Suprapubic skin (tissue), 4 donors: ENCODE data around the gene TIGD4. TPM values are rescaled to one million over a fixed set of nuclear protein-coding genes. Genes with fewer than 3 reads are reported as not detected.

Experiments used
- DNase-seq, 2 donors: peaks; one replicate each; pipeline ENCODE4 v3.0.0-alpha.2; 2019; ENCODE audit warnings: low spot score in 2 of 2
- H3K27ac ChIP-seq: fragments of 200-600 bp; sonication (generic); one replicate; pipeline ENCODE4 v1.5.1; 2019
- H3K27me3 ChIP-seq: fragments of 200-600 bp; sonication (generic); one replicate; pipeline ENCODE4 v1.5.1; 2019
- H3K36me3 ChIP-seq: fragments of 200-600 bp; sonication (generic); one replicate; pipeline ENCODE4 v1.5.1; 2019
- H3K4me1 ChIP-seq: fragments of 200-600 bp; sonication (generic); one replicate; pipeline ENCODE4 v1.5.1; 2019
- H3K4me3 ChIP-seq: fragments of 200-600 bp; sonication (generic); one replicate; pipeline ENCODE4 v1.5.1; 2019; ENCODE audit warnings: mild to moderate bottlenecking
- H3K9me3 ChIP-seq: fragments of 200-600 bp; sonication (generic); one replicate; pipeline ENCODE4 v1.5.1; 2019
- CTCF ChIP-seq, 2 donors: fragments of 200-600 bp in 1 of 2; fragments of 450-650 bp in 1 of 2; sonication (generic) in 1 of 2; IDR thresholded peaks; one replicate each; pipeline ENCODE4 v1.5.1; 2016 to 2019; ENCODE audit warnings: antibody characterized with exemption in 2 of 2, mild to moderate bottlenecking in 1 of 2, moderate library complexity in 1 of 2
- EP300 ChIP-seq: sonication (generic); formaldehyde crosslinking; IDR thresholded peaks from one replicate; pipeline ENCODE4 v1.6.1; 2017; ENCODE audit warnings: antibody characterized with exemption
- POLR2A ChIP-seq, 2 donors: fragments of 450-650 bp; IDR thresholded peaks; one replicate each; pipeline ENCODE4 v1.6.1; 2017; ENCODE audit warnings: antibody characterized with exemption in 2 of 2, mild to moderate bottlenecking in 2 of 2, moderate library complexity in 2 of 2
- POLR2AphosphoS5 ChIP-seq, 3 donors: sonication (generic); formaldehyde crosslinking; IDR thresholded peaks; one replicate each; pipeline ENCODE4 v1.6.1; 2017; ENCODE audit warnings: antibody characterized with exemption in 3 of 3
- WGBS: methylation state at CpG from one replicate; pipeline ENCODE4 v1.1.5; 2018; 5-methylcytosine and 5-hydroxymethylcytosine counted together
- total RNA-seq, 4 donors: library from RNA; depleted of rRNA; stranded (reverse); fragments of >200 nt; gene quantifications; one replicate each; pipeline ENCODE4 v1.1.0, GENCODE V29; 2016

Gene TIGD4
- total RNA-seq, 4 donors from 2014 or later: 0.24 to 0.59 TPM; not detected in 2

- no peak overlapping the region for H3K27ac ChIP-seq
- H3K4me1 ChIP-seq: no peaks in the 10 kb centered on the region
- no peaks in the 10 kb centered on the region for H3K27me3 ChIP-seq
- no peaks in the 10 kb centered on the region for H3K36me3 ChIP-seq
- TF ChIP-seq CTCF (IDR thresholded peaks at IDR 0.05) (no peak), POLR2A (IDR thresholded peaks at IDR 0.05) (no peak), EP300 (no peak), POLR2AphosphoS5 (IDR thresholded peaks at IDR 0.05) (no peak)
- no peaks in the 10 kb centered on the region for H3K9me3 ChIP-seq
- no peak overlapping the region for H3K4me3 ChIP-seq
- no peak for DNase-seq
- WGBS: 82% methylated on average over 5 of the region's 5 CpGs
Observed at GRCh38 chr4:152734015-152734698, 45.4 kb downstream of the TIGD4 start.

DNA sequence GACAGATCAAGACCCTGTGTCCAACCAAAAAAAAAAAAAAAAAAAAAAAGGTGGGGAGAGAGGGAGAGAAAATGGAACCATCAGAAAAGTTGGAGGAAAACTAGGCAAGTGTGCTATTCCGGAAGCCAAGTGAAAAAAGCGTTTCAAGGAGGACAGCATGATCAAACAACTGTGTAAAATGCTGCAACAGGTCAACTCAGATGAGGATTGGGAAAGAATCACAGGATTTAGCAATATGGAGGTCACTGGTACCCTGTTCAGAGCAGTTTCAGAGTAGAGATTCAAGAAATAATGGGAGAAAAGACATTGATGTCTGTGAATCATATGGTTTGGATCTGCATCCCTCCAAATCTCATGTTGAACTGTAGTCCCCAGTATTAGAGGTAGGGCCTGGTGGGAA lies 47.5 kb downstream of the TIGD4 start:
- no peak overlapping the region for H3K27ac ChIP-seq
- no peaks in the 10 kb centered on the region for H3K4me1 ChIP-seq
- 93% methylated on average over 2 of the region's 2 CpGs for WGBS
- TF ChIP-seq EP300 (no peak), CTCF (IDR thresholded peaks at IDR 0.05) (no peak)
- no peak overlapping the region for H3K4me3 ChIP-seq
- DNase-seq: no peak
- no peaks in the 10 kb centered on the region for H3K9me3 ChIP-seq
- no peaks in the 10 kb centered on the region for H3K27me3 ChIP-seq
- H3K36me3 ChIP-seq: no peaks in the 10 kb centered on the region

DNA sequence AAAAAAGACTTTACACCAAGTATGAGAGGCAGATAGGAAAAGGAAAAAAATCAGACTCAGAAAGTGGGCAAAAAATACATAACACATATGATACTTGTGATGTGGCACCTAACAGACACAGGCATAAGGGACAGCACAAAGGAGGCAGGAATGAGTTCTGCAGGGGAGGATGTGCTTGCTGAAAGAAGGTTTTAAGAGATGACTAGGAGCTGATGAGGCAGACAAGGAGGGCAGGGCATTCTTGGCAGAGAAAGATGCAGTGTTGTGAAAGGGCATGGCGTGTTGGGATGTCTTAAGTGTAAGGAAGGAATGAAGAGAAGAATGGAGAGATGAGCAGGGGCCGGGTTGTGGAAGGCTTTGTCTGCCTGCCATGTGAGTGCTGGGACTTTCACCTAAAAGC lies 50.1 kb downstream of the TIGD4 start:
- Histone ChIP-seq H3K9me3 (no peaks in the 10 kb centered on the region), H3K27ac (no peak overlapping the region), H3K27me3 (no peaks in the 10 kb centered on the region), H3K4me1 (no peaks in the 10 kb centered on the region), H3K4me3 (no peak overlapping the region), H3K36me3 (no peaks in the 10 kb centered on the region)
- WGBS: 31% methylated on average over 2 of the region's 2 CpGs
- TF ChIP-seq POLR2A (IDR thresholded peaks at IDR 0.05) (no peak), POLR2AphosphoS5 (IDR thresholded peaks at IDR 0.05) (no peak), EP300 (no peak), CTCF (IDR thresholded peaks at IDR 0.05) (no peak)
- DNase-seq: no peak

GRCh38 chr4:152728343-152728742 lies 51.2 kb downstream of the TIGD4 start:
- H3K36me3 ChIP-seq: no peaks in the 10 kb centered on the region
- 84% methylated on average over 1 of the region's 1 CpG for WGBS
- no peaks in the 10 kb centered on the region for H3K9me3 ChIP-seq
- no peaks in the 10 kb centered on the region for H3K27me3 ChIP-seq
- H3K4me3 ChIP-seq: no peak overlapping the region
- no peaks in the 10 kb centered on the region for H3K4me1 ChIP-seq
- TF ChIP-seq EP300 (no peak), CTCF (IDR thresholded peaks at IDR 0.05) (no peak), POLR2A (IDR thresholded peaks at IDR 0.05) (no peak)
- no peak for DNase-seq
- no peak overlapping the region for H3K27ac ChIP-seq

- Histone ChIP-seq H3K36me3 (no peaks in the 10 kb centered on the region), H3K9me3 (no peaks in the 10 kb centered on the region), H3K27me3 (no peaks in the 10 kb centered on the region), H3K4me1 (no peaks in the 10 kb centered on the region), H3K4me3 (no peak overlapping the region), H3K27ac (no peak overlapping the region)
- TF ChIP-seq EP300 (no peak), POLR2AphosphoS5 (IDR thresholded peaks at IDR 0.05) (no peak), CTCF (IDR thresholded peaks at IDR 0.05) (no peak), POLR2A (IDR thresholded peaks at IDR 0.05) (no peak)
- 48% methylated on average over 1 of the region's 1 CpG for WGBS
- no peak for DNase-seq
Observed at GRCh38 chr4:152727784-152728183, 51.7 kb downstream of the TIGD4 start.
